Breast epithelium (tissue), 4 donors: ENCODE measurements around the gene GPC6. TPM values are rescaled to one million over a fixed set of nuclear protein-coding genes. Genes with fewer than 3 reads are reported as not detected.

Source experiments
- DNase-seq, 2 donors: peaks; one replicate each; pipeline ENCODE4 v3.0.0-alpha.2; 2019; ENCODE audit warnings: low spot score in 2 of 2
- H3K27ac ChIP-seq, 2 donors: fragments of 200-600 bp; sonication (generic) in 1 of 2; one replicate each; pipeline ENCODE4 v1.5.1; 2016 to 2019; ENCODE audit warnings: mild to moderate bottlenecking in 1 of 2
- H3K27me3 ChIP-seq, 2 donors: fragments of 200-600 bp; sonication (generic) in 1 of 2; one replicate each; pipeline versions ENCODE4 v1.5.1 to v1.6.0; 2017 to 2019; ENCODE audit warnings: control low read depth in 1 of 2, mild to moderate bottlenecking in 1 of 2
- H3K36me3 ChIP-seq: fragments of 200-600 bp; one replicate; pipeline ENCODE4 v1.5.1; 2019
- H3K4me1 ChIP-seq, 2 donors: fragments of 200-600 bp; sonication (generic); one replicate each; pipeline ENCODE4 v1.5.1; 2016 to 2019; ENCODE audit warnings: control low read depth in 1 of 2
- H3K4me3 ChIP-seq, 3 donors: fragments of 200-600 bp; sonication (generic); 1 replicate in 2 of 3; 2 replicates in 1 of 3; pipeline ENCODE4 v1.5.1; 2016 to 2019; ENCODE audit warnings: mild to moderate bottlenecking in 3 of 3, moderate library complexity in 2 of 3
- H3K9me3 ChIP-seq, 2 donors: fragments of 200-600 bp; sonication (generic) in 1 of 2; one replicate each; pipeline ENCODE4 v1.5.1; 2016 to 2019; ENCODE audit warnings: control low read depth in 1 of 2
- CTCF ChIP-seq, 3 donors: fragments of 450-650 bp; IDR thresholded peaks; one replicate each; pipeline ENCODE4 v1.5.1; 2016 to 2017; ENCODE audit warnings: antibody characterized with exemption in 3 of 3, mild to moderate bottlenecking in 3 of 3, moderate library complexity in 3 of 3
- POLR2A ChIP-seq: fragments of 450-650 bp; IDR thresholded peaks from one replicate; pipeline ENCODE4 v1.6.1; 2016; ENCODE audit warnings: antibody characterized with exemption, mild to moderate bottlenecking, moderate library complexity
- POLR2AphosphoS5 ChIP-seq, 3 donors: sonication (generic); formaldehyde crosslinking; IDR thresholded peaks; one replicate each; pipeline ENCODE4 v1.6.1; 2017; ENCODE audit warnings: antibody characterized with exemption in 3 of 3
- intact Hi-C: fragments of 100-400 bp; cut with DNase I; formaldehyde crosslinking; loops from one replicate; pipeline ENCODE4 v1.15.1; 2023; ENCODE audit warnings: low total_unique reads
- total RNA-seq, 3 donors: library from RNA; depleted of rRNA; stranded (reverse); fragments of >200 nt; gene quantifications; one replicate each; pipeline ENCODE4 v1.1.0, GENCODE V29; 2016

The GPC6 gene
- total RNA-seq, 3 donors from 2014 or later: 3.5 to 44.0 (median 4.9) TPM

- H3K9me3 ChIP-seq: no peaks in the 10 kb centered on the region
- H3K4me1 ChIP-seq: no peaks in the 10 kb centered on the region
- no peak overlapping the region for H3K4me3 ChIP-seq
- no peaks in the 10 kb centered on the region for H3K27me3 ChIP-seq
- H3K27ac ChIP-seq: no peak overlapping the region
- DNase-seq: no peak
- TF ChIP-seq POLR2A (no peak), POLR2AphosphoS5 (IDR thresholded peaks at IDR 0.05) (no peak), CTCF (IDR thresholded peaks at IDR 0.05) (no peak)
- intact Hi-C loops: no loop called here
- no peaks in the 10 kb centered on the region for H3K36me3 ChIP-seq
These were observed 583.7 kb downstream of the GPC6 start for GRCh38 chr13:93810264-93810663.

GRCh38 chr13:93811071-93811737 is 584.6 kb downstream of the GPC6 start:
- DNase-seq: no peak
- Histone ChIP-seq H3K36me3 (no peaks in the 10 kb centered on the region), H3K9me3 (no peaks in the 10 kb centered on the region), H3K4me3 (no peak overlapping the region), H3K27ac (no peak overlapping the region), H3K27me3 (no peaks in the 10 kb centered on the region), H3K4me1 (no peaks in the 10 kb centered on the region)
- no peak for TF ChIP-seq POLR2AphosphoS5 (IDR thresholded peaks at IDR 0.05)
- no peak for TF ChIP-seq CTCF (IDR thresholded peaks at IDR 0.05)
- TF ChIP-seq POLR2A: no peak
- intact Hi-C loops: no loop called here

- H3K27ac ChIP-seq: no peak overlapping the region
- H3K36me3 ChIP-seq: no peaks in the 10 kb centered on the region
- H3K27me3 ChIP-seq: no peaks in the 10 kb centered on the region
- intact Hi-C loops: no loop called here
- no peaks in the 10 kb centered on the region for H3K4me1 ChIP-seq
- DNase-seq: no peak
- no peak for TF ChIP-seq POLR2AphosphoS5 (IDR thresholded peaks at IDR 0.05)
- no peak for TF ChIP-seq CTCF (IDR thresholded peaks at IDR 0.05)
- no peak for TF ChIP-seq POLR2A
- H3K9me3 ChIP-seq: no peaks in the 10 kb centered on the region
- no peak overlapping the region for H3K4me3 ChIP-seq
These were observed 585.1 kb downstream of the GPC6 start for GRCh38 chr13:93811738-93812112.

- no peak for DNase-seq
- H3K4me1 ChIP-seq: no peaks in the 10 kb centered on the region
- no peak for TF ChIP-seq CTCF (IDR thresholded peaks at IDR 0.05)
- no peak for TF ChIP-seq POLR2A
- no peak for TF ChIP-seq POLR2AphosphoS5 (IDR thresholded peaks at IDR 0.05)
- H3K27ac ChIP-seq: no peak overlapping the region
- no peaks in the 10 kb centered on the region for H3K9me3 ChIP-seq
- H3K4me3 ChIP-seq: no peak overlapping the region
- H3K27me3 ChIP-seq: no peaks in the 10 kb centered on the region
- intact Hi-C loops: no loop called here
- no peaks in the 10 kb centered on the region for H3K36me3 ChIP-seq
These were observed 588.1 kb downstream of the GPC6 start for GRCh38 chr13:93814658-93815057.

GRCh38 chr13:93818345-93818744 is 591.7 kb downstream of the GPC6 start:
- no peak for DNase-seq
- H3K9me3 ChIP-seq: no peaks in the 10 kb centered on the region
- intact Hi-C loops: no loop called here
- H3K36me3 ChIP-seq: no peaks in the 10 kb centered on the region
- H3K27me3 ChIP-seq: no peaks in the 10 kb centered on the region
- no peak for TF ChIP-seq POLR2A
- TF ChIP-seq CTCF (IDR thresholded peaks at IDR 0.05): no peak
- no peak for TF ChIP-seq POLR2AphosphoS5 (IDR thresholded peaks at IDR 0.05)
- no peak overlapping the region for H3K4me3 ChIP-seq
- H3K27ac ChIP-seq: no peak overlapping the region
- no peaks in the 10 kb centered on the region for H3K4me1 ChIP-seq
